SHP77 (cell line): Measurements from ENCODE around the gene PSMD7.
"Not testable (repeated sequence)": the region's sequence is repeated elsewhere in the genome, so short reads cannot be mapped to it uniquely, and the experiment has no call there.

Experiments used
- DNase-seq, 2 experiments: peaks; one replicate each; lab custom pipeline; 2025; lab: John Stamatoyannopoulos, UW

PSMD7 gene

DNA sequence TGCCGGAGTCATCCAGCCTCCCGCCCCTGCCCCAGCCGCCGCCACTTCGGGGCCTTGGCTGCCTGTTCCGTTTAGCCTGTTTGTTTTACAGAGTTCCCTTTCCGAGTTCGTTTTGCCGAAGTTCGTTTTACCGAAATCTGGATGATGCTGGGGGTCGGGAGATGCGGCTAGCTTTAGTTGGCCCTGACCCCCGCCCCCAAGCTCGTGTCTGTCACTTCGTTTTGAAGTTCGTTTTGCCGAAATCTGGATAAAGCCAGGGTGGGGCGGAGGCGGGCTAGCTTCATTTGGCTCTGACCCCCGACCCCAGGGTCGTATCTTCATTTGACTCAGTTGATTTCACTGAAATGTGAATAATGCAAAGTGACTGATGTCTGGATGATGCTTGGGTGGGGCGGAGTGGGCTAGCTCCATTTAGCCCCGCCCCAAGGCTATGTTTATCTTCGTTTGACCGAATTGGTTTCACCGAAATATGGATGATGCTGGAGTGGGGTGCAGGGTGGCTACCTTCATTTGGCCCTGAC lies 591 bp downstream of the PSMD7 start:
- peak; percentile 13 to 32 for DNase-seq

DNA sequence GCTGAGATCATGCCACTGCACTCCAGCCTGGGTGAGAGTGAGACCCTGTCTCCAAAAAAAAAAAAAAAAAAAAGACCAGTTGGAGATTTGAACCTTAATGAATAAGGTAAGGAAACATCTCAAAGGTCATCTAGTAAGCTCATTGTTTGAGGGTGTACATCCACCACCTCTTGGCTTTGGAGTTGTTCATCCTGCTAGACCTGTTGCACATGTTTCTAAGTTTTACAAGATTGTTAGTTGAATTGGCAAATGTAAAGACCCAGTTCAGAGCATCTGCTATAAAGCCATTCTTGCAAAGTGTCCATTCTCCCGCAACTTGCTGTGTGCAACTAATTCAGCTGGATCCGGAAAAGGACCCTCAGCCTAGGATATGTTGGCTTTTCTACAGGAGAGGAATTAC lies 1.5 kb downstream of the PSMD7 start:
- no peak for DNase-seq

DNA sequence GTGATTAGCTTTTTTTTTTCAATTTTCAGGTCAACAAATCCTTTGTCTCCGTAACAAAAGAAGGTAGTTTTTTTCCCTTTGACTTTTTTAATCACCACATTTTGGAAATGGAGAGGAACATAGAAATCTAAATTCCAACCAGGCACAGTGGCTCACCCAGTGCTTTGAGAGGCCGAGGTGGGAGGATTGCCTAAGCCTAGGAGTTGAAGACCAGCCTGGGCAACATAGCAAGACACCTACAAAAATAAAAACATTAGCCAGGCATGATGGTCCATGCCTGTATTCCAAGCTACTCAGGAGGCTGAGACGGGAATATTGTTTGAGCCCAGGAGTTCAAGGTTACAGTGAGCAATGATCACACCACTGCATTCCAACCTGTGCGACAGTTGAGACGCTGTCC lies 5.7 kb downstream of the PSMD7 start:
- DNase-seq = no peak

DNA sequence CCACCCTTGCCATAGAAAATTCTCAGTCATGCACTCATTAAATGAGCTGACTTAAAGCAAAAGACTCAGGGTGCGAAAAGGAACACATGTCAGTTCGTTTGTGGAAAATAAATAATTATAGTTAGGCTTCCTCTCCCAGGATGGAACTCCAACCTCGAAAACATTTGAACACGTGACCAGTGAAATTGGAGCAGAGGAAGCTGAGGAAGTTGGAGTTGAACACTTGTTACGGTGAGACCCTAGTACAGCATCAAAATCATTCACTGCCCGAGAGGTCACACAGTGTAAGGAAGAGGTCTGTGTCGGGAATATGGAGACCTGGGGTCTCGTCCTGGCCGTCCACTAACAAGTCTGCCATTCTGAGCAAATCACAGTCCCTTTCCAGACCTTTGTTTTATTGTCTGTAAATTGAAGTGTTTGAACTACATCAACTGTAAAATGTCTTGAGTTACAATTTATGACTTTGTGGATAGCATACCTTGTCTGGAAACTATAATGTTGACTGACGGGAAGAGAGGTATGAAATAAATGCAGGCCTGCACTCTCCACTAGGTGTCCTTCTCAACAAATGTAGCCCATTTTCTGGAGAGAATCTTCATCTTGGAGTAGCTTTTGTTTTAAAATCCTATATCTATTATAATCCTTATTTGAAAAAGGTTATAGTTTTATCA lies 7.7 kb downstream of the PSMD7 start:
- DNase-seq = peak in 1 of 2 experiments; percentile 10

DNA sequence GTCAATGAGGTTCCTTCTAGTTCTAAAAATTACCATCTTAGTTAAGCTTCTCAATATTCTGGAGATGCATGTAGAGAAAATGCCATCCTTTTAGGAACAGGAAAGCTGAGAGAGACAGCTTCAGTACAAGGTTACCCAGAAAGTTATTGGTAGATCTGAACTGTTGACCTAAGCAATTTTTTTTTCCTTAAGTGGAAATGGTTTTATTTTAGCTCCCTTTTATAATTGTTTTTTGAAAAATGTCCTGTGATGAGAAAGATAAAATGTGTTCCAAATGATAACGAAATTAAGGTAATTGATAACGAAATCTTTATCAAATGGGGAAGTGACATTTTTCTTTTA lies 8.2 kb downstream of the PSMD7 start:
- DNase-seq = no peak

DNA sequence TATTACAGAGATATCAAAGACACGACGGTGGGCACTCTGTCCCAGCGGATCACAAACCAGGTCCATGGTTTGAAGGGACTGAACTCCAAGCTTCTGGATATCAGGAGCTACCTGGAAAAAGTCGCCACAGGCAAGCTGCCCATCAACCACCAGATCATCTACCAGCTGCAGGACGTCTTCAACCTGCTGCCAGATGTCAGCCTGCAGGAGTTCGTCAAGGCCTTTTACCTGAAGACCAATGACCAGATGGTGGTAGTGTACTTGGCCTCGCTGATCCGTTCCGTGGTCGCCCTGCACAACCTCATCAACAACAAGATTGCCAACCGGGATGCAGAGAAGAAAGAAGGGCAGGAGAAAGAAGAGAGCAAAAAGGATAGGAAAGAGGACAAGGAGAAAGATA lies 8.7 kb downstream of the PSMD7 start:
- DNase-seq = no peak

DNA sequence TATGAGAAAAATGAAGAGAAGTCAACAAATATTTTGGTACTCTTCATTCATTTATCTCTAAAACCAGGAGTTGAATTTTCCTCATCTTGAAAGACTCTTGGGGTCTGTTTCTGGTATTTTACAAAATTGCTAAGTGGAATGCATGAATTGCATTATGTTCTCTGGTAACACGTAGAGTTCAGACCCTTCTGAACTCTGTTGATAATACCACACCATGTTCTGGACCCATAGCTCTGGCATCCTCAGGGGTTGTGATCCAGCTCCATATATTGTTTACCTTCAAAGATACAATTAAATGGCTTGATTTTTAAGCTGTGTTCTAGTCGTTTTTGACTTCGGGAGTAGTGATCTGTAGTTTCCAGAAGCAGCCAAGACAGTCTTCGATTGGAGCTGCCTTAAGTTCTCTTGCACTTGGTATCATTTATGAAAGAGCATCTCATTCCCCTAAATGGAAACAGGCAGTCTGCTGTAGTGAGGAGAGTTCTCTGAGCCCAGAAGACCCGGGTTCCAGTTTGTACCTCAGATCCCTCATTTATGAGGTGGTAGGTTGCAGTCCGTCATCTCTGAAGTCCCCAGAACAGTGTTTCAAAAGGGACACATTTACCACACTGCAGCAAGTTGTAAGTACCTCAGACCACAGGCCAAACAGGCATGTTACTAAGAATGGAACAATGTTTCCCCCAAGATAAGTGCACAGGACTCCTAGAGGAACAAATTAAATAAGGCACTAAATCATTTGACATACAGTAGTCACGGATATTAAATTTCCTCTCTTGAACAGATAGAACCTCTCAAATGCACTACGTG lies 9.6 kb downstream of the PSMD7 start:
- no peak for DNase-seq

DNA sequence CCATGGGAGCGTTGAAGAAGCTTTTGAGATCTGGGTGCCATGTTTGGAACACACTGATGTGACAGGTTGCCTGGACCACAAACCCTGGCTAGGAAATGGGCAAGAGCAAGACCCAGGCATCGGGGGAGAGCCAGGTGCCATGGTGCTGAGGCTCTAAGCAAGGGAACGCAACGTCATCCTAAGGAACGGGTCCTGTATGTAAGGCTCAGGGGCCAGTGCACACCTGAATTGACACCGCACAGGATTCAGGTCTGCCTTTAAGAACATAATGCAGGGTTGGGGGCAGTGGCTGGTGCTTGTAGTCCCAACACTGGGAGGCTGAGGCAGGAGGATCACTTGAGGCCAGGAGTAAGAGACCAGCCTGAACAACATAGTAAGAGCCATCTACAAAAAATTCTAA lies 10.8 kb downstream of the PSMD7 start:
- DNase-seq = no peak

DNA sequence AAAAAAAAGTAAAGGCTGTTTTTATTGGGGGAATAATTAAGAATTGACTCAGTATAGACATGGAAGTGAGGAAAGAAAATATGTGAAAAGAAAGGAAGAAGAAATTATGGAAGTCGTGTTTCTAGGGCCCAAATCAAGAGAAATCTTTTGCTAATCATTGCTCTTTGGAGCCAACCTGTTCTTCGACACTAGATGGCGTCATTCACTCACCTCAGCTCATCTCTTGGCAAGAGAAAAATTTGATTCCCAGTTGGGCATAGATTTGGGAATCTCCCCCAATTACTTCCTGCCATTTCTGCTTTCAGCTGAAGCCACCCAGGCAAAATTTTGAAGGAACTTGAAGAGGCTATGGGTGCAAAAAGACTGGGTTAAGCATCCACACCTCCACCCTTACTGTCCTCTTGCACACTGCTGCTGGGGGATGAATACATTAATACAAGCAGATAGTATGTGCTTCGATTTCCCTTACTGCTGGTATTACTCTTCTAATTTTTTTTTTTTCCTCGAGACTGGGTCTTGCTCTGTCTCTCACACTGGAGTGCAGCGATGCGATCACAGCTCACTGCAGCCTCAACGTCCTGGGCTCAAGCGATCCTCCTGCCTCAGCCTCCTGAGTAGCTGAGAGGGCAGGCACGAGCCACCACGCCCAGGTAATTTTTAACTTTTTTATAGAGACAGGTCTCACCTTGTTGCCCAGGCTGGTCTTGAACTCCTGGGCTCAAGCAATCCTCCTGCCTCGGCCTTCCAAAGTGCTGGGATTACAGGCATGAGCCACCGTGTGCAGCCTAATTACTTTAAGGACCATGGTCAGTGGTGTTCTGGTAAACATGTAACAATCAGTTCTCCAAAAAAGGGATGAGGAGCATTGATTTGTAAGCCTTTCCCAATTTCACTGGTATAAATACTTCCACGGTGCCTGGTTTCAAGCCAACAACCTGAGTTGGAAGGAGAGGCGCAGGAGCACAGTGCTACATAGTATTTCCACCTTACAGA lies 13.5 kb downstream of the PSMD7 start:
- peak; percentile 20 to 59 for DNase-seq

DNA sequence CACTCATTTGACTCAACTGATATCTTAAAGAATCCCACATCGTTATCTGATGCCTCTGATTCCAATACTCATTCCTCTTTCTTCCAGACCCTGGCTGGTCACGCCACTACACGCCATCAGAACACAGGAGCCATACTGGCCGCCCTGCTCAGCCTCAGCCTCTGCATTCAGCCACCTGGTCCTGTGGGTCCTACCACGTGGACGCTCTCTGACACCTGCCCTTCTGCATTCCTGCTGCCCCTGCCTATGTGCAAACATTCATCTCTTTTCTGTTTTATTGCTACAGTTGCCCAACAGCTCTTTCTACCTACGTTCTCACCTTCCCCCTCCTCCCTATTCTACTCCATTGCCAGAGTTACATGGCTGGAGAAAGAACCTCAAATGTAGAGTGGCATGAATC lies 18.4 kb downstream of the PSMD7 start:
- DNase-seq = no peak

DNA sequence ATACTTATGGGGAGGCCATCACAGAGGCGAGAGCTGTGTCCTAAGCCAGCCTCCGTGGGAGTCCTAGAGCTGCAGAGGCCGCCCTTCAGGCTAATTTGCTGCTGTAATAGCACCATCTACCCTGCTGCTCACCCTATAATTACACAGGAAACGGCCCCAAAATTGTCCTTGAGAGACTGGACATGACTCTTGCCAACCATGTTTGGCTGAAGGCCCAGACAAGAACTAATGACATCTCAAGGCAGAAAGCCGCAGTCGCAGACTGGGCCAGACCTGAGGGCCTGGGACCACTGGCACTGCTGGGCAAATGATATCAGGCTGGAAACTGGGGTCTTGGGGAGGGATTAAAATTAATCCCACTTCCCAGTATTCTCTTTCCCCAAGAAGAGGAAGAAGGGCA lies 24.1 kb downstream of the PSMD7 start:
- no peak for DNase-seq

DNA sequence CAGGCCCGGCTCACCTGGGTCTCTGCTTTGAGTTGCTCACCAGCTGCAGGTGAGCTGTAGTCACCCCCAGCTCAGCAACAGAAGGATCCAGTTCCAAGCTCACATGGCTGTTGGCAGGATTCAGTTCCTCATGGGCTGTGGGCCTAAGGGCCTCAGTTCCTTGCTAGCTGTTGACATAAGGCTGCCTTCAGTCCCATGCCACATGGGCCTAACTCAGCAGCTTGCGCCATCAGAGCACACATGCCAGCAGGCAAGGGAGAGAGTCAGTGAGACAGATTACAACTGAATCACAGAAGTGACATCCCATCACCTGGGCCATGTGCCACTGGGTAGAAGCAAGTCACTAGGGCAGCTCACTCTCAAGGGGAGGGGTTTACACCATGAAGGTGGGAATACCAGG lies 24.7 kb downstream of the PSMD7 start:
- DNase-seq = no peak

DNA sequence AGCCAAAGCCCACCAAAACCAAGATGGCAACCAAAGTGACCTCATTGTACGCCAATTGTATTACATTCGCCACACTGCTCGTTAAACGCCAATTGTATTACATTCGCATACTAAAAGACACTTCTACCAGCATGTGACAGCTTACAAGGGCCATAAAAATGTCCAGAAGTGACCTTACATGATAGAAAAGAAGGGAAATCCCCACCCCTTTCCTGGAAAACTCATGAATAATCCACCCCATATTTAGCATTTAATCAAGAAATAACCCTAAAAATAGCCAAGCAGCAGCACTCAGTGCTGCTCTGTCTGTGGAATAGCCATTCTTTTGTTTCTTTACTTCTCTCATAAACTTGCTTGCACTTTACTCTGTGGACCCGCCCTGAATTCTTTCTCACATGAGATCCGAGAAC lies 25.7 kb downstream of the PSMD7 start:
- no peak for DNase-seq

DNA sequence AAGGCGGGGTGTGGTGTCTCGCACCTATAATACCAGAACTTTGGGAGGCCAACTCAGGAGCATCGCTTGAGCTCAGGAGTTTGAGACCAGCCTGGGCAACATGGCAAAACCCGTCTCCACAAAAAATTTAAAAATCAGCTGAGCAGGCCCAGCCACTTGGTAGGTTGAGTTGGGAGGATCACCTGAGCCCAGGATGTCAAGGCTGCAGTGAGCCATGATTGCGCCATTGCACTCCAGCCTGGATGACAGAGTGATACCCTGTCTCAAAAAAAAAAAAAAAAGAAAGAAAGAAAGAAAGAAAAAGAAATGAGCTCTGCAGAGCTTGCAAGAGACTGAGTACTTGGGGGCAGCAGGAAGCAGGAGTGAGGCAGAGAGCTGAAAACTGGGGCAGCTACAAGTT lies 28.2 kb downstream of the PSMD7 start:
- not testable (repeated sequence) for DNase-seq

DNA sequence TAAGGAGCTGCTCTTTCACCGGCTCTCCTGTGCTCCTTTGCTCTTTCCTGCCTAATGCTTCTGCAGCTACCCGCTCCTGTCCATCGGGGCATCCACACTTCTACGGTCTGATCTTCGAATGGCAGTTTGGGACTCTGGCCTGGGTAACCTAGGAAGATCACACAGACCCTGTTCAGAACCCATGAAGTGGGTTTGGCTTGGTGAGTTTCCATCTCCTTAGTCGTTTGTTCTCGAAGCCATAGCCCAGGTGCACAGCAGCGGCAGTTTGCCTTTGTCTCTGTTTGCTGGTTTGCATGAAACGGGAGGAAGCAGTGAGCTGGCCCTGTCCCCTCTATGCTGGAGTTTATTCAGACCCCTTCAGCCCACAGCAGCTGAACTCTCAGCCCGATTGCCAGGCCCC lies 29.0 kb downstream of the PSMD7 start:
- DNase-seq = no peak

DNA sequence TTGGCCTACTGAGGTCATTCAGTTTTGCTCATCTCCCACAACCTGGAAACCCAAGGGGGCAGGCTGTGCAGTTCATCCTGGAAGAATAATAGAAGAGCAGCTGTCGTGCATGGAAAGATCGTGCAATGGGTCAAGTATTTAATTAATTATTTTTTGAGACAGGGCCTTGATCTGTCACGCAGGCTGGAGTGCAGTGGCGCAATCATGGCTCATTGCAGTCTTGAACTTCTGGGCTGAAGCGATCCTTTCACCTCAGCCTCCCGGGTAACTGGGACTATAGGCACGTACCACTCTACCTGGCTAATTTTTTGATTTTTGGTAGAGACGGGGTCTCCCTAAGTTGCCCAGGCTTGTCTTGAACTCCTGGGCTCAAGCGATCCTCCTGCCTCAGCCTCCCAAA lies 31.7 kb downstream of the PSMD7 start:
- not testable (repeated sequence) for DNase-seq

DNA sequence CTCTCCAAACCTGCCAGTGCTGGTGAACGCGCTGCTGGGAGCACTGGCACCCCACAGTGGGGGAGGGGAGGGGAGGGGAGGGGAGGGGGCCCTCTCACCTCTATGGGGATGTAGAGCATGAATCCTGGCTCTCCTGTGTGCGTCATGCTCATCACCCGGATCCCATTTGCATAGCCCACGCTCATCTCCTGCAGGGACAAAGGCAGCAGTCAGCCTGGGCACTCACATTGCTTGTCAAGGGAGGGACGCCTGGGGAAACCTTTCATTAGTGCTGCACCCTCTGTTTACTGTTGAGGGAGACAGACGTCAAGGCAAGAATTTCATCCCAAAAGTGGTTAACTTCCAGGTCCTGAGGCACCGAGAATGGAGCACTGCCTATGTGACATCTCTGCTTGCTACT lies 35.9 kb downstream of the PSMD7 start:
- DNase-seq = not testable (repeated sequence)

DNA sequence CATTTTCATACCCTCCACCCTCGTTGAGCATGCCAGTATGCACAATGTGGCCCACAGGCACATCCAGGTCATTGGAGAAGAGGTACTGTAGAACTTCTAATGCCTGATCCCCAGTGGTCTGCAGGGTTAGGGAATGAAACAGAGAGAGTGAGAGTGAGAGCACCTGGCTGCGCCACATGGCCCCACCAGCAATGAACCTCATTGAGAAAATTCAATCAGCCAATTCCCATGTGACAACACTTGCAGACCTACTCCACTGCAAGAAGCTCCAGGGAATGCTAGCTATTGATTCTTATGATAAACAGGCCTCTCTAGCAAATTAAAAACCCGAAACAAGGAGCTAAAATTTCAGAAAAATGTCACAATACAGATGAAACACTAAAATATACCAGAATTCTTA lies 40.9 kb downstream of the PSMD7 start:
- DNase-seq = not testable (repeated sequence)

DNA sequence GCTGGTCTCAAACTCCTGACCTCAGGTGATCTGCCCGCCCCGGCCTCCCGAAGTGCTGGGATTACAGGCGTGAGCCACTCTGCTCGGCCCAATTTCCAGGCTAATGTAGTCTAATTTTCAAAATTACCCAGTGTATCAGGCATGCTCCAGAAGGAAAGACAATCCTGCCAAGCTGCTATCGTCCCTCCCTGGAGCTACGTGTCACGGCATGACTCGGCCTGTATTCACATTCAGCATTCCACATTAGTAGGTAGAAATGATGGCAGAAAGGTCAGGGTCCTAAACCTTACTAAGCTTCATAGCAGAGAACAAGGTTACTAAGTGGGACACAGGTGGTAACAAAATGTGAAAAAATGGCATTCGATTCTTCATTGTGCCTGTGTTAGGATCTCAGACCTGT lies 42.6 kb downstream of the PSMD7 start:
- not testable (repeated sequence) for DNase-seq

DNA sequence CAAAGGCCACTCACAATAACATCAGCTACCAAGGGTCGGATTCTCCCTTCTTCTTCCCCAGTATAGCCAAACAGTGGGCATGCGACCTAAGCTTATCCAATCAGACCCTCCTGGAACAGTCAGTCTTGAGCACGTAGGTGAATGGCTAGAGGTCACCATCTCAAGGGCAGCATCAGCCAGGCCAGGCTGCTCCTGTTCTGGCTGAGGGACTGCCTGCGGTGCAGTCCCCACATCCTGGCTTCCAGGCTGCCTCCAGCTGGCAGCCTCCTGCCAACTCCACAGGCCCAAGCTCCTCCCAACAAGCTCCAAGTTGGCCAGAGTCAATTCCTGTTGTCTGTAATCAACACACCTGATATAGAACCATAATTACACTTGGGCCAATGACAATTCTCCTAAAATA lies 56.4 kb downstream of the PSMD7 start:
- not testable (repeated sequence) for DNase-seq
